Ureter (tissue), 1 donor: ENCODE results near the gene MARCHF7. TPM values are rescaled to one million over a fixed set of nuclear protein-coding genes. Genes with fewer than 3 reads are reported as not detected.
"Not testable (repeated sequence)": the region's sequence is repeated elsewhere in the genome, so short reads cannot be mapped to it uniquely, and the experiment has no call there.

ENCODE experiments used
- DNase-seq: peaks from one replicate; pipeline ENCODE4 v3.0.0-alpha.2; 2020; ENCODE audit warnings: low spot score
- total RNA-seq: library from RNA; stranded (reverse); gene quantifications from one replicate; pipeline ENCODE4 v1.2.4, GENCODE V29; 2023
- donor health status: DM: yes; HTN: yes; CAD: no.

MARCHF7 gene
- total RNA-seq, 1 donor from 2014 or later: 108 TPM

GRCh38 chr2:159720676-159721075, 8.4 kb downstream of the MARCHF7 start:
- DNase-seq: no peak

- DNase-seq: no peak
These were observed 10.3 kb downstream of the MARCHF7 start for GRCh38 chr2:159722580-159722979.

GRCh38 chr2:159724795-159725572, 12.7 kb downstream of the MARCHF7 start:
- not testable (repeated sequence) for DNase-seq

- no peak for DNase-seq
These were observed 13.4 kb downstream of the MARCHF7 start for GRCh38 chr2:159725713-159726112.

- no peak for DNase-seq
These were observed 16.3 kb downstream of the MARCHF7 start for GRCh38 chr2:159728629-159729028.

GRCh38 chr2:159735648-159736047, 23.3 kb downstream of the MARCHF7 start:
- no peak for DNase-seq

- no peak for DNase-seq
These were observed 23.7 kb downstream of the MARCHF7 start for GRCh38 chr2:159736048-159736447.

GRCh38 chr2:159737292-159737916, 25.1 kb downstream of the MARCHF7 start:
- DNase-seq: no peak

GRCh38 chr2:159737917-159738296, 25.6 kb downstream of the MARCHF7 start:
- no peak for DNase-seq

- DNase-seq: no peak
These were observed 26.4 kb downstream of the MARCHF7 start for GRCh38 chr2:159738509-159739390.

- DNase-seq: no peak
These were observed 30.5 kb downstream of the MARCHF7 start for GRCh38 chr2:159742846-159743245.

- DNase-seq: no peak
These were observed 32.1 kb downstream of the MARCHF7 start for GRCh38 chr2:159744363-159744762.

- DNase-seq: not testable (repeated sequence)
These were observed 32.9 kb downstream of the MARCHF7 start for GRCh38 chr2:159745237-159745636.

GRCh38 chr2:159748089-159748488, 35.8 kb downstream of the MARCHF7 start:
- no peak for DNase-seq

GRCh38 chr2:159750873-159751272, 38.6 kb downstream of the MARCHF7 start:
- no peak for DNase-seq

GRCh38 chr2:159753797-159754196, 41.5 kb downstream of the MARCHF7 start:
- DNase-seq: no peak

GRCh38 chr2:159755014-159755413, 42.7 kb downstream of the MARCHF7 start:
- DNase-seq: no peak

GRCh38 chr2:159755788-159756187, 43.5 kb downstream of the MARCHF7 start:
- no peak for DNase-seq

- no peak for DNase-seq
These were observed 45.9 kb downstream of the MARCHF7 start for GRCh38 chr2:159758239-159758638.

- no peak for DNase-seq
These were observed 46.4 kb downstream of the MARCHF7 start for GRCh38 chr2:159758686-159759085.

- no peak for DNase-seq
These were observed 47.3 kb downstream of the MARCHF7 start for GRCh38 chr2:159759577-159759976.

GRCh38 chr2:159760326-159760725, 48.0 kb downstream of the MARCHF7 start:
- DNase-seq: no peak
